Left colon (tissue), 2 donors: Measurements from ENCODE around the gene SEPTIN1. TPM values are rescaled to one million over a fixed set of nuclear protein-coding genes. Genes with fewer than 3 reads are reported as not detected.

ENCODE experiments used
- ATAC-seq: fragments of 200-7000 bp; cut with Tn5 transposase; one replicate; pipeline ENCODE4 v1.9.1; 2020; ENCODE audit warnings: mild to moderate bottlenecking, moderate library complexity
- DNase-seq, 2 donors: peaks; one replicate each; pipeline ENCODE4 v3.0.0-alpha.2; 2020
- intact Hi-C, 2 donors: fragments of 100-400 bp; cut with DNase I in 1 of 2; cut with micrococcal nuclease in 1 of 2; formaldehyde crosslinking; loops; one replicate each; pipeline versions ENCODE4 v1.11.2 to v1.14.0; 2022; cut with DNase I, micrococcal nuclease
- long read RNA-seq: library from polyadenylated mRNA; unstranded; transcript quantifications from one replicate; pipeline ENCODE4 v2.0.0, GENCODE V29; 2021
- total RNA-seq, 2 donors: library from RNA; stranded (reverse); fragmentation: NEBNext Ultra II Directional; extraction: Animal tissue kit (Norgen Biotek cat#: 25700); gene quantifications; one replicate each; pipeline ENCODE4 v1.2.1, GENCODE V29; 2021
- donor health status: DM: no; HTN: no; CAD: no.
- donor health status: DM: yes; HTN: yes; CAD: no.

SEPTIN1 gene, protein sequence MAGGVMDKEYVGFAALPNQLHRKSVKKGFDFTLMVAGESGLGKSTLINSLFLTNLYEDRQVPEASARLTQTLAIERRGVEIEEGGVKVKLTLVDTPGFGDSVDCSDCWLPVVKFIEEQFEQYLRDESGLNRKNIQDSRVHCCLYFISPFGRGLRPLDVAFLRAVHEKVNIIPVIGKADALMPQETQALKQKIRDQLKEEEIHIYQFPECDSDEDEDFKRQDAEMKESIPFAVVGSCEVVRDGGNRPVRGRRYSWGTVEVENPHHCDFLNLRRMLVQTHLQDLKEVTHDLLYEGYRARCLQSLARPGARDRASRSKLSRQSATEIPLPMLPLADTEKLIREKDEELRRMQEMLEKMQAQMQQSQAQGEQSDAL
- total RNA-seq = 1 to 10 TPM; 3.6 to 5.7 TPM
- long read RNA-seq, partial matches to known transcripts = 2 of 2 reads
- long read RNA-seq, other reads (novel, unspliced or antisense) = 0 of 2 reads

DNA sequence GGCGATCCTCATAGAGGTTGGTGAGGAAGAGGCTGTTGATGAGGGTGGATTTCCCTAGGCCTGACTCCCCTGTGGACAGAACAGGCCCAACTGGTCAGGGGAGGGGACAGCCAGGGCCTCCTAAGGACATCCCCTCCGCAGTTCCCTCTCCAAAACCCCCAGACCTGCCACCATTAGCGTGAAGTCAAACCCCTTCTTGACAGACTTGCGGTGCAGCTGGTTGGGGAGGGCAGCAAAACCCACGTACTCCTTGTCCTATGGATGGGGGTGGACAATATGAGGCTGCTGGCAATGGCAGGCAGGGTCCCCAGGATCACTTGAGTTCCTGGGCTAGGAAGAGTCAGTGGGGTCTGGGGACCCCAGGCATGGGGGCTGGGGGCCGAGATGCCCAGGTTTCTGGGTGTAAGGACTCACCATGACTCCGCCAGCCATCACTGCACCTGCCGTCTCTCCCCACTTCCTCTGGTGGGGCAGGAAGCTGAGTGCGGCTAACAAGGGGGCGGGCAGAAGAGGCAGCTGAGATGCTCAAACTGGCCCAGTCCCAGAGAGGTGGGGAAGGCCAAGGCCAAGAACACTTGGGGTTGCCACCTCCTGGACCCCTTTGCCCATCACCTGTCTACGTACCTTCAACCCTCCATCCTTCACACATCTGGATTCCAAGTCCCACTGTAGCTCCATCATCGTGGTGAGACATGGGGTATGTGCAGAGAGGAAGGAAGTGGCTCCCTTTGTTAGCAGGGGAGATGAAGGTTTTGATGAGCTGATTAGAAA is at the start of gene SEPTIN1:
SEPTIN1 (minus strand) TSS at position 451 of the 771 bp plus-strand sequence; CDS start at position 432, 19 bp downstream.
- peak in 1 of 2 donors; percentile 60 for DNase-seq
- intact Hi-C loops = no loop called here
- ATAC-seq = no peak

DNA sequence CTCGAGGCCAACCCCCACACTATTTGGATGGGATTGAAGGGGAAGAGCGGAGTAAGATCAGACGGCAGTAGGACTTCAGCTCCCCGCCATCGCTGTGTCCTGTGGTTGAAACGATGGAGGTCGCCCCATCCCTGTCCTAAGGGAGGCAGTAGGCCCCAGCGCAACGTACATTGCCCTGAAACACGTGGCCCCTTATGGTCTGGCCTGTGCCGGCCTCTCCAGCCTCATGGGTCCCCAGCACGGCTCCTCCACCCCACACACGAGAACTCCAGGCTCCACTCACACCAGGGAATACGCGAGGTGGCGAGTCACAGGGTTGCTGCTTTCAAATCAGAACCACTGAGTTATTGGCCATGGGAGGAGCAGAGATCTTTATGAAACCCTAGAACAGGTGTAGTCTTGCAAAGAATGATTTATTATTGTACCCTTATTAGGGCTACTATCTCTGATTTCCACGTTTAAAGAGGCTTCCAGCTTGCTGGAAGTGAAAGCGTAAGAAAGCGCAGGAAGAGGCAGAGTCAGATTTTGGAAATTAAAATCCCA is 48.1 kb upstream of the SEPTIN1 start:
- intact Hi-C loops = loop anchor here in 1 of 2 donors (5.0 kb wide), 1 partner anchor 197 kb away; no protein-coding TSS in a partner anchor
- DNase-seq (peak in 1 of 2 donors; percentile 58), ATAC-seq (peak; percentile 9)

DNA sequence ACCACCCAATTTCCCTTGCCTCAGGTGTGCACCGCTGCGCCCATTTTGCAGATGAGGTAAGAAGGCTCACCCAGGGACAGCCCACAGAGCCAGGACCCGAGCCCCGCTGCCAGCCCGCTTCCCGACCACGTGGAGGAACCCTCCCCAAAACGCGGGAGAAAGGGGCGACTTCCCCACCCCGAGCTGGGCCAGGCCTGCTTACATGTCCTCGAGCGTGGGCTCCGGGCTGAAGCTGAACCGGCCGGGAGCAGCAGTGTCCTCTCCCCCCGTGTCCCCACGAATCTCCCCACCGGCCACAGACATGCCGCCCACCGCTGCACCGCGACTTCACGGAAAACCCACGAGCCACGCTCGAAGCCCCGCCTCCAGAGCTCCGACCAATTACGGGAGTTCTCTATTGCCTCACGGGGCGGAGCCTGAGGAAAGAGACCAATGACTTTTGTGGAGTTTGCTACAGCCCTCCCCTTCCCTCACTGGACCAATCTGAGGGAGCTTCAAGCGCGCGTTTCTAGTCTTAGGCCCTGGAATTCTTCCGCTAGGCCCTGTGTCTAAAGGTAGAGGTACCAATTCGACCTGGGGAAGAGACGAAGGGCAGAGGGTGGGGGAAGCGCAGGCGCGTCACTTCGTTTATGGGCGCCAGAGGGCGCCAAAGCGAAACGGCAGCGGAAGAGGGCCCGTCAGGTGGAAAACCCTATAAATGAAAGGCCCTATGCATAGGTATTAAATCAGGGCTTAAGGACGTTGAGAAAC is 47.5 kb upstream of the SEPTIN1 start, which contains the start of gene DCTPP1:
DCTPP1 (minus strand) TSS at position 353 of the 750 bp plus-strand sequence; CDS start at position 303, 50 bp downstream.
- ATAC-seq = peak; percentile 92
- peak; percentile 98 for DNase-seq
- intact Hi-C loops = loop anchor here (5.0 to 10.0 kb wide), 2 partner anchors 175 to 197 kb away; no protein-coding TSS in a partner anchor

DNA sequence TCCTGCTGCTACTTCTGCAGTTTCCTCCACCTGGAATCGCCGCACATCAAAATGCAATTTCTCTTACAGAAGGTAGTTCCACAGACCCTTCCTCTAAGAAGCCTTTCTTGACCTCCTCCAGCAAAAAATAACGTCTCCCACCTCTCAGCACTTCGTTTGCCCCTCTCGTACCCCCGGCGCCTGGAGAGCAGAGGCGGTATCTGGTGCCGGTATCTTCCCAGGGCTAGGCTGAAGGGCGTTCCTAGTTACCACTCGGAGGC is 47.0 kb upstream of the SEPTIN1 start:
- DNase-seq (no peak), ATAC-seq (peak; percentile 49)
- intact Hi-C loops = loop anchor here in 1 of 2 donors (10.0 kb wide), 1 partner anchor 175 kb away; no protein-coding TSS in a partner anchor

DNA sequence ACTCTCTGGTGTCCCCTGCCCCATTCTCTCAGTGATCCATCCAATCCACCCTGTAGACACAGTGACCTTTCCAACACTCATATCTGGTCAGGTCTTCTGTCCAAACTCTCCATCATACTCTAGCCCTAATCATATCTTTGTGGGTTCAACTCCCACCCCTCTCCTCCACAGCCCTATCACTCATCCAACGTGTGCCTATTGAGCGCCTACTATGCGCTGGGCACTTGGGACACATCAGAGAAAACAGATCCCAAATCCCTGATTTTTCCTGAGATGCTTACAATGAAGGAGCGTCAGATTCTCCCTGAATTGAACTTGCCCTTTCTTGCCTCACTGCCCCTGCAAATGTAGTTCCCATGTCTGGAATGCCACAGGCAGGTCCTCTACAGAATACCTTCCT is 45.7 kb upstream of the SEPTIN1 start:
- ATAC-seq = no peak
- DNase-seq = no peak
- intact Hi-C loops = loop anchor here in 1 of 2 donors (10.0 kb wide), 1 partner anchor 177 kb away; no protein-coding TSS in a partner anchor

DNA sequence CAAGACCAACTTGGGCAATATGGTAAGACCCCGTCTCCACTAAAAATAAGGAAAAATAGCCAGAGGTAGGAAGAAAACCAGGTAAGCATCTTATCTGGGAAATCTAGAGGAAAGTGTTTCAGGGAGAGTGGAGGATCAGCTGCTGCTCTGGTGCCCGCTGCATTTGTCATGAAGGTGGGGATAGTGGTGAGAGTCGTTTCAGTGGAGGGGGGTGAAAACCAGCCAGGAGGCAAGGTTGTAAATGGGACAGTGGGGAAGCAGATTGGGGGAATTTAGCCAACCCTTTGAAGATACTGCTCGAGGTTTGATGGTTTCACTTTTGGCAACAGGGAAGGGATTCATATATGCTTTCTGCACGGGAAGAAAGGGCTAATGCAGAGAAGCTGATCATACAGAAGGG is 38.6 kb upstream of the SEPTIN1 start:
- intact Hi-C loops = loop anchor here in 1 of 2 donors (10.0 kb wide), 1 partner anchor 184 kb away; no protein-coding TSS in a partner anchor
- ATAC-seq (no peak), DNase-seq (no peak)

DNA sequence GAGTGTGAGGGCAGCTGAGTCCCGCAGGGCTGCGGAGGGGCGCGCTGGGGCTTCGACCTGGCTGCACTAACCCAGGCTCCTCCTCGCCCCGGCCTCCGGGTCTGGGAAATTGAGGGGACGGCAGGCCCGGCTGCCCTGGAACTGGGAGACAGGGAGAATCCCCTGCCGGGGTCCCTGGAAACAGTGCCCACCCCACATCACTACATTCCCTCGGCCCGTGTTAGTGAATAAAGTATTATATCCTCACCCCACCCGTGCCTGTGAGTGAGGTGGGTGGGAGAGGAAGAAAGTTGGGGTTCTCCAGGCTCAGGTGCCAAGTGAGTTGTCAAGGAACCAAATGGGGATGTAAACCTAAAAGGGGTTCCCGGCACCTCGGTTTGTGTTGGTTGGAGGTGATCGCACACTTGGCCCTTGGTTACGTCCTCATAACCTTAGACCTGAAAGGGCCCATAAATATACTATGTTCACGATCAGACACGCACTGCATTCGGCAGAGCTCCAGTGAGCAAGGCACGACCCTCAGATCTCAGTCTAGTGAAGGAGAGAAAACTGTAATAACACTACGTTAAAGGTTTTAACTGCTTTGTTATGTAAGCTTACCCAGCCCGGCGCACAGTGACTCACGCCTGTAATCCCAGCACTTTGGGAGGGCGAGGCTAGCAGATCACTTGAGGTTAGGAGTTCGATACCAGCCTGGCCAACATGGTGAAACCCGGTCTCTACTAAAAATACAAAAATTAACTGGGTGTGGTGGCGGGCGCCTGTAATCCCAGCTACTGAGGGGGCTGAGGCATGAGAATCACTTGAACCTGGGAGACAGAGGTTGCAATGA is 36.2 kb upstream of the SEPTIN1 start:
- DNase-seq = peak in 1 of 2 donors; percentile 33
- peak; percentile 18 for ATAC-seq
- intact Hi-C loops = no loop called here

DNA sequence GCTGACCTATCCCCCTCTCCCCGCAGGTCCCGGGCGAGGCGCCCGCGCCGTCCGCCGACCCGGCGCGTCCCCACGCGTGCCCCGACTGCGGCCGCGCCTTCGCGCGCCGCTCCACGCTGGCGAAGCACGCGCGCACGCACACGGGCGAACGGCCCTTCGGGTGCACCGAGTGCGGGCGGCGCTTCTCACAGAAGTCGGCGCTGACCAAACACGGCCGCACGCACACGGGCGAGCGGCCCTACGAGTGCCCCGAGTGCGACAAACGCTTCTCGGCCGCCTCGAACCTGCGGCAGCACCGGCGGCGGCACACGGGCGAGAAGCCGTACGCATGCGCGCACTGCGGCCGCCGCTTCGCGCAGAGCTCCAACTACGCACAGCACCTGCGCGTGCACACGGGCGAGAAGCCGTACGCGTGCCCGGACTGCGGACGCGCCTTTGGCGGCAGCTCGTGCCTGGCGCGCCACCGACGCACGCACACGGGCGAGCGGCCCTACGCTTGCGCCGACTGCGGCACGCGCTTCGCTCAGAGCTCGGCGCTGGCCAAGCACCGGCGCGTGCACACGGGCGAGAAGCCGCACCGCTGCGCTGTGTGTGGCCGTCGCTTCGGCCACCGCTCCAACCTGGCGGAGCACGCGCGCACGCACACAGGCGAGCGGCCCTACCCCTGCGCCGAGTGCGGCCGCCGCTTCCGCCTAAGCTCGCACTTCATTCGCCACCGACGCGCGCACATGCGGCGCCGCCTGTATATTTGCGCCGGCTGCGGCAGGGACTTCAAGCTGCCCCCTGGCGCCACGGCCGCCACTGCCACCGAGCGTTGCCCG is 35.4 kb upstream of the SEPTIN1 start:
- DNase-seq (peak; percentile 85 to 90), ATAC-seq (peak; percentile 91)
- intact Hi-C loops = no loop called here

DNA sequence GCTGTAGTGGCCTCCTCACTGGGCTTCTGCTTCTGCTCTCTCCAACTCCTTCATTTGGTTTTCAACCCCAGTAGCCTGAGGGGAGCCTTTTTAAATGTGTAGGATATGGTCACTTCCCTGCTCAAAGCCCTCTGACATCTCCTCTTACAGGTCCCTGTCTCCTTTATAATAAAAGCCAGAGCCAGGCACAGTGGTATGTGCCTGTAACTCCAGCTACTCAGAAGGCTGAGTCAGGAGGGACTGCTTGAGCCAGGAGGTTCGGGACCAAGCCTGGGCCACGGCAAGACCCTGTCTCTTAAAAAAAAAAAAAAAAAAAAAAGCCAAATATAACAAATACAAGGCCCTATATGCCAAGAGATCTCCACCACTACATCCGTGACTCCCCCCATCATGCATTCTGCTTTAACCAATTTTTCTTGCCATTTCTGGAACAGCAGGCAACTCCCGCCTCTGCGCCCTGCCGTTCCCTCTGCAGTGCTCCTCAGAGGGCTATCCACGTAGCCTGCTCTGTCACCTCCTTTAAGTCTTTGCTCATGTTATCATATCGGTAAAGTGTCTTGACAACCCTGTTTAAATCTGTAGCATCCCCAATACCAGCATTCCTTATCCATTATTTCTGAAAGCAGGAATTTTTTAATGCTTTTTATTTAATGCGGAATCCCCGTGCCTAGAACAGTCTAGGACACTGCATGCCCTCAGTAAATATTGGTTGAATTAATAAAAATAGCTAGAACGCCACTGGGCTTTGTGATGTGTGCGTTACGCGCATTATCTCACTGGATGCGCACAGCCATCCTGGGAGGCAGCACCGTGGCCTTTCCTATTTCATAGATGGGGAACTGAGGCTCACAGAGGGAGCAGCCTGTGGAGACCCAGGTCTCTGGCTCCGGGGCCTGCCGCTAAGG is 34.5 kb upstream of the SEPTIN1 start:
- no peak for ATAC-seq
- intact Hi-C loops = no loop called here
- DNase-seq = no peak

DNA sequence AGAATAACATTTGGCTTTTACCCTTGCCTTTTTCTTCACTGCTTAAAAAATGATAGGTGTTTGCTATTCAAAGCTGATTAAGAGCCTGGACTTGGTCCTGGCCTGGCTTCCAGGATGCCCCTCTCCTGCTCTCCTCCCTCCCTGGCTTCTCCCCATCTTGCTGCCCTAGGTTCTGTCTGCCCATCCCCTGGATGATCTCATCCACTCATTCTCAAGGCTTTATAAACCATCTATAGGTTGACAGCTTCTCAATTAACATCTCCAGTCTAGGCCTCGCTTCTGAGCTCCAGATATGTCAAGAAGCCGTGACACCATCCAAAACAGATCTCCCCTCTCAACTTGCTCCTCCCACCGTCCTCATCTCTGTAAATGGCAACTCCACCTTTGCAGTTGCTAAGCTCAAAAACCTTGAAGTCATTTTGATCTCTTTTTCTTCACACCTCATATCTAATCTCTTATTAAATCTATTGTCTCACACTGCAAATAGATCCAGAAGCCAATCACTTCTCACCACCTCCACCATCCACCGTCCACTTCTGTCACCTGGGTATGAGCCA is 33.8 kb upstream of the SEPTIN1 start:
- intact Hi-C loops = no loop called here
- DNase-seq = no peak
- no peak for ATAC-seq

DNA sequence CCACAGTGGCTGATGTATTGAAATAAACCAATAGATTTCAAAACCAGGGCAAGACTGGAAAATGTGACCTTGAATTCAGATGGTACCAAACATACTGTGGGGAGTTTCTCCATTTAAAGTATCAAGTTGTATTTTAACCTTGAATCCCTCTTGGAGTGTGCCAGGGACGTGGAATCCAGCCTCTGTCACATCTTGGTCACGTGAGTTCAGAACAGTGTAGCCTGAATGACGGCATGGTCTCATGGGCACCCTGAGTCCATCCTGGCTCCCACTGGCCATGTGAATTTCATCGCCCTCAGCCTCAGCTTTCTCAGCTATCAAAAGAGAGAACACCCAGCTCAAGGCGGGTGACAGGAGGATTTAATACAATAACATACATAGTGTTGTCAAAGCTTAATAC is 31.8 kb upstream of the SEPTIN1 start:
- ATAC-seq = no peak
- intact Hi-C loops = no loop called here

DNA sequence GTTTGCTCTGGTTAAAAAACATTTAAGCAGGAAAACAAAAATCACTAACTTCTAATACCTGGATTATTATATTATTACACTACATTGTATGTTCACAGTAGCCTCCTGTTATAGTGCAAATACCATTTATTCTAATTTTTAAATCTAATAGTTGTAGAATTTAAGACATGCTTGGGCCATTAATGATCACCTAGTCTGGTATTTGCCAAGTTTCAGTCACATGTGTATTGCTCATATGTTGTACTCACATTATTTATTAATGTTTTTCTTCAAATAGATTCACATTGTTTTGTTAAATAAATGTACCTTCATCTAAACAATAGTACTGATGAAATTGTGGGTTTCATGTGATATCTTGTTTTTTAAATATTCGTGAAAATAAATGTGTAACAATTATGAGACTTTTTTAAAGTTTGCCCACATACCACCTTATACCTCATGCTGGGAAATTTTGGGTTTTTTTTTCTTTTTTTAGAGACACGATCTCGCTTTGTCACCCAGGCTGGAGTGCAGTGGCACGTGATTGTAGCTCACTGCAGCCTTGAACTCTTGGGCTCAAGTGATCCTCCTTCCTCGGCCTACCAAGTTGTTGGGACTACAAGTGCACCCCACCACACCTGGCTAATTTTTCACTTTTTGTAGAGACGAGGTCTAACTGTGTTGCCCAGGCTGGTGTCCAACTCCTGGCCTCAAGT is 30.9 kb upstream of the SEPTIN1 start:
- intact Hi-C loops = no loop called here
- ATAC-seq (no peak), DNase-seq (no peak)

More for the DNA sequence above, 31.8 kb upstream of the SEPTIN1 start:
- DNase-seq = no peak

DNA sequence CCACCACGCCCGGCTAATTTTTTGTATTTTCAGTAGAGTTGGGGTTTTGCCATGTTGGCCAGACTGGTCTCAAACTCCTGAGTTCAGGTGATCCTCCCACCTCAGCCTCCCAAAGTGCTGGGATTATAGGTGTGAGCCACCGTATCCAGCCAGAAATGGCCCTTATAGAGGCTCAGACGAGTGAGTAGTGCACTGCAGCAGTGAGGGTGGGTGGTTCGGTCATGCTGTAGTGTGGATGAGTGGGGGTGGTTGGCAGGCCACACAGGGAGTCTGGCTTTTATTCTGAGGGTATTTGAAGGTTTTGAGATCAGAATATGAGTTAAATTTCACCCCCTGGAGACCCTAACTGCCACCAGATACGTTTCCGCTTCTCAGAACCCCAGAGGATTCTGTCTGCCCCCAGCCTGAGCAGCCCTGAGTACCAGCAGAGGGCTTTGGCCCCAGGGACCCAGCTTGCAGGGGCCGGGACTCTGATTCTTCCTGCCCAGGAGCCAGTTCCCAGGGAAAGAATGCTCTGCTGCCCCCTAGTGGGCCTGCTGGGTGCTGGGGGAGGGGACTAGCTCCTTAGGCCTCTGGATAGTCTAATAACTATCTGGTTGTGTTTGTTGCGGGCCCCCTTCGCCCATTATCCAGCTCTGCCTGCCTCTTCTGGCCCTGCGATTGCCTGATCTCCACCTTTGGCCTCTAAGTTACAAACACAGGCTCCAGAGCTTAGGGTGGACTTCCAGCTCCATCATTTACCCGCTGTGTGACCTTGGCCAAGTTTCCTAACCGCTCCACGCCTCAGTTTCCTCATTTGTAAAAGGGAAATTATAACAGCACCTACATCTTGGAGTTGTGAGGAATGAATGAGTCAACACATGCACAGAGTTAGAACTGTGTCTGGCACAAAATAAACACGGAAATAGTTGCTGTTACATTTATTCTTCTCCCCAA is 27.0 kb upstream of the SEPTIN1 start:
- ATAC-seq = peak; percentile 67
- peak; percentile 84 to 94 for DNase-seq
- intact Hi-C loops = no loop called here
